Germinal center (tissue), 1 donor: ENCODE measurements around the gene WASHC2C.
"Not testable (repeated sequence)": the region's sequence is repeated elsewhere in the genome, so short reads cannot be mapped to it uniquely, and the experiment has no call there.

ENCODE experiments used
- DNase-seq: peaks from one replicate; pipeline ENCODE4 v3.0.0; 2012; ENCODE audit warnings: mixed read lengths, low spot score

The WASHC2C gene

GRCh38 chr10:45771757-45772461 is 44.8 kb downstream of the WASHC2C start:
- not testable (repeated sequence) for DNase-seq

- not testable (repeated sequence) for DNase-seq
These were observed 59.2 kb downstream of the WASHC2C start for GRCh38 chr10:45786217-45786616.

- not testable (repeated sequence) for DNase-seq
These were observed 60.2 kb downstream of the WASHC2C start for GRCh38 chr10:45787212-45787741.

GRCh38 chr10:45789991-45790390 is 62.9 kb downstream of the WASHC2C start:
- not testable (repeated sequence) for DNase-seq

GRCh38 chr10:45790694-45791426 is 63.8 kb downstream of the WASHC2C start:
- DNase-seq: not testable (repeated sequence)

GRCh38 chr10:45794761-45795160 is 67.7 kb downstream of the WASHC2C start:
- not testable (repeated sequence) for DNase-seq

- not testable (repeated sequence) for DNase-seq
These were observed 76.3 kb downstream of the WASHC2C start for GRCh38 chr10:45803060-45804010.

GRCh38 chr10:45804996-45805395 is 77.9 kb downstream of the WASHC2C start:
- not testable (repeated sequence) for DNase-seq

- DNase-seq: no peak
These were observed 82.8 kb downstream of the WASHC2C start for GRCh38 chr10:45809837-45810236.

GRCh38 chr10:45811075-45811474 is 84.0 kb downstream of the WASHC2C start:
- DNase-seq: no peak

GRCh38 chr10:45812959-45813358 is 85.9 kb downstream of the WASHC2C start:
- not testable (repeated sequence) for DNase-seq

- DNase-seq: not testable (repeated sequence)
These were observed 87.1 kb downstream of the WASHC2C start for GRCh38 chr10:45814146-45814545.

- DNase-seq: no peak
These were observed 90.2 kb downstream of the WASHC2C start for GRCh38 chr10:45817130-45817859.

- no peak for DNase-seq
These were observed 90.8 kb downstream of the WASHC2C start for GRCh38 chr10:45817912-45818311.

GRCh38 chr10:45819552-45819951 is 92.5 kb downstream of the WASHC2C start:
- no peak for DNase-seq

- not testable (repeated sequence) for DNase-seq
These were observed 93.2 kb downstream of the WASHC2C start for GRCh38 chr10:45820107-45820830.

- not testable (repeated sequence) for DNase-seq
These were observed 95.9 kb downstream of the WASHC2C start for GRCh38 chr10:45822918-45823317.
